ENCODE measurements around the gene PTGFRN. TPM values are rescaled to one million over a fixed set of nuclear protein-coding genes. Genes with fewer than 3 reads are reported as not detected.

The PTGFRN gene
- polyA plus RNA-seq, 1 donor from 2014 or later, result 20.1 TPM

GRCh38 chr1:116882866-116883265 is 26.9 kb upstream of the PTGFRN start:
- Histone ChIP-seq H3K9me2 (ENCODE audit: insufficient read depth, low read length) (no peaks in the 10 kb centered on the region), H3K79me2 (replicated peaks; ENCODE audit: insufficient read depth, low read length) (no peaks in the 10 kb centered on the region), H3K27ac (ENCODE audit: low read length) (no peak overlapping the region), H3K27me3 (ENCODE audit: insufficient read depth, low read depth, low read length) (no peaks in the 10 kb centered on the region), H3F3A (ENCODE audit: insufficient read depth, low read length, poor library complexity, severe bottlenecking) (no peaks in the 10 kb centered on the region), H2AFZ (ENCODE audit: low read depth, low read length) (no peak overlapping the region), H3K4me2 (ENCODE audit: low read length) (no peak overlapping the region), H3K4me3 (ENCODE audit: low read length) (no peak overlapping the region), H4K20me1 (ENCODE audit: insufficient read depth) (no peaks in the 10 kb centered on the region), H3K36me3 (ENCODE audit: insufficient read depth, low read length) (no peaks in the 10 kb centered on the region), H3K9me3 (ENCODE audit: low read length) (no peaks in the 10 kb centered on the region), H3K9ac (ENCODE audit: low read length) (no peak overlapping the region)
- TF ChIP-seq MXI1 (conservative IDR thresholded peaks at IDR 0.05; ENCODE audit: poor library complexity, severe bottlenecking), result no peak
- TF ChIP-seq TAF1 (IDR thresholded peaks at IDR 0.05; ENCODE audit: low read depth), result no peak
- no peak for TF ChIP-seq EZH2 (IDR thresholded peaks at IDR 0.05; ENCODE audit: borderline replicate concordance, insufficient read depth, low read length, poor library complexity, severe bottlenecking)
- TF ChIP-seq RAD21 (conservative IDR thresholded peaks at IDR 0.05), result no peak
- no peak for TF ChIP-seq POLR2AphosphoS5 (IDR thresholded peaks at IDR 0.05)
- TF ChIP-seq CTCF (IDR thresholded peaks at IDR 0.05; ENCODE audit: poor library complexity, severe bottlenecking), result no peak

- H3K4me2 ChIP-seq (ENCODE audit: low read length), result no peak overlapping the region
- H3K79me2 ChIP-seq (replicated peaks; ENCODE audit: insufficient read depth, low read length), result no peaks in the 10 kb centered on the region
- H3K9me3 ChIP-seq (ENCODE audit: low read length), result no peaks in the 10 kb centered on the region
- H3K36me3 ChIP-seq (ENCODE audit: insufficient read depth, low read length), result no peaks in the 10 kb centered on the region
- H3K4me3 ChIP-seq (ENCODE audit: low read length), result no peak overlapping the region
- TF ChIP-seq EP300 (conservative IDR thresholded peaks at IDR 0.05; ENCODE audit: poor library complexity, severe bottlenecking) (no peak), POLR2AphosphoS5 (IDR thresholded peaks at IDR 0.05) (no peak), RAD21 (conservative IDR thresholded peaks at IDR 0.05) (no peak), REST (IDR thresholded peaks at IDR 0.05; ENCODE audit: borderline replicate concordance) (no peak), SMC3 (conservative IDR thresholded peaks at IDR 0.05; ENCODE audit: poor library complexity) (no peak), EZH2 (IDR thresholded peaks at IDR 0.05; ENCODE audit: borderline replicate concordance, insufficient read depth, low read length, poor library complexity, severe bottlenecking) (no peak), CTCF (IDR thresholded peaks at IDR 0.05; ENCODE audit: poor library complexity, severe bottlenecking) (no peak)
- H4K20me1 ChIP-seq (ENCODE audit: insufficient read depth), result no peaks in the 10 kb centered on the region
- no peaks in the 10 kb centered on the region for H3K9me2 ChIP-seq (ENCODE audit: insufficient read depth, low read length)
- no peak overlapping the region for H3K27ac ChIP-seq (ENCODE audit: low read length)
- no peaks in the 10 kb centered on the region for H3F3A ChIP-seq (ENCODE audit: insufficient read depth, low read length, poor library complexity, severe bottlenecking)
- H3K9ac ChIP-seq (ENCODE audit: low read length), result no peak overlapping the region
- no peak overlapping the region for H2AFZ ChIP-seq (ENCODE audit: low read depth, low read length)
- H3K27me3 ChIP-seq (ENCODE audit: insufficient read depth, low read depth, low read length), result no peaks in the 10 kb centered on the region
Measured at GRCh38 chr1:116886291-116886878, 23.3 kb upstream of the PTGFRN start.
